Erythroblast (primary cell): ENCODE measurements around the gene LSM2.
"Not testable (repeated sequence)": the region's sequence is repeated elsewhere in the genome, so short reads cannot be mapped to it uniquely, and the experiment has no call there.

ENCODE experiments used
- GATA1 ChIP-seq: IDR thresholded peaks from 2 replicates; pipeline ENCODE4 v1.6.1; 2011; ENCODE audit warnings: low read depth, mild to moderate bottlenecking, control low read depth, low read length, moderate library complexity
- POLR2A ChIP-seq: IDR thresholded peaks from 2 replicates; pipeline ENCODE4 v1.6.1; 2011; ENCODE audit warnings: mild to moderate bottlenecking, low read length

DNA sequence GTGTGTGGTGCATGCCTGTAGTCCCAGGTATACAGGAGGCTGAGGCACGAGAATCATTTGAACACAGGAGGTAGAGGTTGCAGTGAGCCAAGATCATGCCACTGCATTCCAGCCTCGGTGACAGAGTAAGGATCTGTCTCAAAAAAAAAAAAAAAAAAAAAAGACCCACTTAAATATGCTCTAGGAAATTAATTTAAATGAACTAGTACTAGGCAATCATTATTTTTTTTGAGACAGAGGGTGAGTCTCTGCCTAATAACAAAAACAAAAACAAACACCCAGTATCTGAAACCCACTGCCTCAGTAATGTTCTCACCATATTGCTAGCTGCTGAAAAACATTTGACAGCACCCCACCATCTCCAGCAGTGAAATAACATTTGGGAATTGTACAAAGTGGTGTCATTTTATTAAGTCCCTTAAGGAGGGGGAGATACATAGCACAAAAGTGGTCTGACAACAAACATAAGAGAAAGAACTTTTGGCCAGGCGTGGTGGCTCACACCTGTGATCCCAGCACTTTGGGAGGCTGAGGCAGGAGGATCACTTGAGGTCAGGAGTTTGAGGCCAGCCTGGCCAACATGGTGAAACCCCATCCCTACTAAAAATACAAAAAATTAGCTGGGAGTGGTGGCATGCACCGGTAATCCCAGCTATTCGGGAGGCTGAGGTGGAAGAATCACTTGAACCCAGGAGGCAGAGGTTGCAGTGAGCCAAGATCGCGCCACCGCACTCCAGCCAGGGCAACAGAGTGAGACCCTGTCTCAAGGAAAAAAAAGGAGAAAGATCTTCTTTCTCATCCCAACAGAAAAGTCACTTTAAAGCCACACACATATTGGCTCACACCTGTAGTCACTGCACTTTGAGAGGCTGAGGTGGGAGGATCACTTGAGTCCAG, 5.5 kb downstream of the LSM2 start:
- TF ChIP-seq POLR2A, GATA1: not testable (repeated sequence)
